Right lobe of liver (tissue), 6 donors: Measurements from ENCODE around the gene LELP1. TPM values are rescaled to one million over a fixed set of nuclear protein-coding genes. Genes with fewer than 3 reads are reported as not detected.

ENCODE experiments used
- ATAC-seq, 4 donors: fragments of 200-7000 bp; cut with Tn5 transposase; one replicate each; pipeline ENCODE4 v1.9.1; 2020; ENCODE audit warnings: mild to moderate bottlenecking in 4 of 4, moderate library complexity in 4 of 4
- DNase-seq, 3 donors: peaks; one replicate each; pipeline ENCODE4 v3.0.0-alpha.2; 2020
- H3K27ac ChIP-seq, 3 donors: fragments of 200-600 bp; one replicate each; pipeline ENCODE4 v1.8.0; 2022
- H3K27me3 ChIP-seq, 2 donors: fragments of 200-600 bp; one replicate each; pipeline ENCODE4 v1.8.0; 2022
- H3K36me3 ChIP-seq, 4 donors: fragments of 200-600 bp; sonication (generic) in 1 of 4; one replicate each; pipeline versions ENCODE4 v1.5.1 to v1.8.0; 2017 to 2022; ENCODE audit warnings: control low read depth in 1 of 4
- H3K4me1 ChIP-seq, 4 donors: fragments of 200-600 bp; sonication (generic) in 1 of 4; one replicate each; pipeline versions ENCODE4 v1.5.1 to v1.8.0; 2017 to 2022; ENCODE audit warnings: control low read depth in 1 of 4
- H3K4me3 ChIP-seq, 3 donors: fragments of 200-600 bp; one replicate each; pipeline ENCODE4 v1.8.0; 2022
- H3K9me3 ChIP-seq, 4 donors: fragments of 200-600 bp; sonication (generic) in 1 of 4; one replicate each; pipeline versions ENCODE4 v1.5.1 to v1.8.0; 2017 to 2022; ENCODE audit warnings: control low read depth in 1 of 4
- CTCF ChIP-seq, 4 donors: fragments of 200-600 bp in 3 of 4; fragments of 450-650 bp in 1 of 4; IDR thresholded peaks; one replicate each; pipeline versions ENCODE4 v1.5.1 to v1.8.0; 2016 to 2022; ENCODE audit warnings: antibody characterized with exemption in 4 of 4, mild to moderate bottlenecking in 2 of 4
- POLR2A ChIP-seq: fragments of 450-650 bp; IDR thresholded peaks from one replicate; pipeline ENCODE4 v1.6.1; 2017; ENCODE audit warnings: antibody characterized with exemption, mild to moderate bottlenecking
- whole genome bisulfite sequencing: methylation state at CpG from one replicate; pipeline ENCODE4 v1.1.6; 2018; ENCODE audit warnings: low coverage, low lambda C conversion rate; ENCODE audit not compliant: insufficient coverage; ENCODE audit errors: missing lambda C conversion rate; 5-methylcytosine and 5-hydroxymethylcytosine counted together
- intact Hi-C, 2 donors: fragments of 100-400 bp; cut with DNase I; formaldehyde crosslinking; loops; one replicate each; pipeline versions ENCODE4 v1.11.2 to v1.14.1; 2022
- total RNA-seq, 6 experiments: library from RNA; depleted of rRNA in 2 of 6; stranded (reverse); fragments of >200 nt in 2 of 6; fragmentation: NEBNext Ultra II Directional in 3 of 6; extraction: Animal tissue kit (Norgen Biotek cat#: 25700) in 3 of 6; gene quantifications; one replicate each; pipeline versions ENCODE4 v1.1.0 to v1.2.4, GENCODE V29; 2016 to 2023
- donor health status: DM: no; HTN: yes; CAD: no.
- donor health status: DM: no; HTN: no; CAD: no.
- donor health status: DM: no; HTN: no; CAD: no.
- donor health status: DM: no; HTN: yes; CAD: no.
- donor health status: DM: no; HTN: yes; CAD: no.

Gene LELP1
- total RNA-seq, 6 experiments from 2014 or later = not detected

- H3K27ac ChIP-seq = no peak overlapping the region
- no peaks in the 10 kb centered on the region for H3K36me3 ChIP-seq
- DNase-seq (no peak), ATAC-seq (no peak)
- no peaks in the 10 kb centered on the region for H3K4me1 ChIP-seq
- H3K4me3 ChIP-seq = no peak overlapping the region
- intact Hi-C loops = no loop called here
- 100% methylated on average over 3 of the region's 4 CpGs for WGBS
- TF ChIP-seq POLR2A = no peak
- TF ChIP-seq CTCF (IDR thresholded peaks at IDR 0.05) = no peak
- no peaks in the 10 kb centered on the region for H3K27me3 ChIP-seq
- H3K9me3 ChIP-seq = no peaks in the 10 kb centered on the region
These were observed 10.3 kb downstream of the LELP1 start for GRCh38 chr1:153213519-153213918.

DNA sequence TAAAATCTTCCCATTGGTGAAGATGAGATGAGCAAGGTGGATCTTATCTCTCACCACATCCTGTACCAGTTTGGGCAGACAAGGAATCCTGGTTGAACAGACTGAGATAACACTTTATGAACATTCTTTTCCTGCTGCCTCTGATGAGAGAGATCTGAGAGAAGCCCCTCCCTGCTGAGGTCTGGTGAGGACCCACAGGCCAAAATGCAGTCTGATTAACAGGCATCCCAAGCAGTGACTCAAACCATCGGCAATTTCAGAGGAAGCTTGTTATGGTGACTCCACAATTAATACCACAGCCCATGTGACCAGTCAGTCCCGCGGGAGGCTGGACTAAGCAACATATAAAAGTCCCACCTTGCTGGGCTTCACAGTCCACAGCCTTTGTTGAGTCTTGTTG is 14.0 kb downstream of the LELP1 start, which contains the start of gene PRR9:
Gene PRR9 (plus strand): TSS at position 373 of the 400 bp plus-strand sequence. CDS start 561 bp downstream, outside the sequence.
- no peaks in the 10 kb centered on the region for H3K9me3 ChIP-seq
- no peaks in the 10 kb centered on the region for H3K4me1 ChIP-seq
- no peaks in the 10 kb centered on the region for H3K27me3 ChIP-seq
- no peak for TF ChIP-seq CTCF (IDR thresholded peaks at IDR 0.05)
- no peak for TF ChIP-seq POLR2A
- H3K36me3 ChIP-seq = no peaks in the 10 kb centered on the region
- no CpG with 5 or more reads among the region's 3 CpGs for WGBS
- DNase-seq (no peak), ATAC-seq (no peak)
- no peak within 1 kb of the TSS for H3K27ac ChIP-seq
- H3K4me3 ChIP-seq = no peak within 1 kb of the TSS
- intact Hi-C loops = no loop called here

- WGBS = 34% methylated on average over 2 of the region's 2 CpGs
- Histone ChIP-seq H3K27me3 (no peaks in the 10 kb centered on the region), H3K36me3 (no peaks in the 10 kb centered on the region), H3K4me3 (no peak overlapping the region), H3K4me1 (no peaks in the 10 kb centered on the region), H3K9me3 (no peaks in the 10 kb centered on the region), H3K27ac (no peak overlapping the region)
- DNase-seq (no peak), ATAC-seq (no peak)
- intact Hi-C loops = no loop called here
- TF ChIP-seq POLR2A = no peak
- no peak for TF ChIP-seq CTCF (IDR thresholded peaks at IDR 0.05)
These were observed 14.7 kb downstream of the LELP1 start for GRCh38 chr1:153217744-153218416.

DNA sequence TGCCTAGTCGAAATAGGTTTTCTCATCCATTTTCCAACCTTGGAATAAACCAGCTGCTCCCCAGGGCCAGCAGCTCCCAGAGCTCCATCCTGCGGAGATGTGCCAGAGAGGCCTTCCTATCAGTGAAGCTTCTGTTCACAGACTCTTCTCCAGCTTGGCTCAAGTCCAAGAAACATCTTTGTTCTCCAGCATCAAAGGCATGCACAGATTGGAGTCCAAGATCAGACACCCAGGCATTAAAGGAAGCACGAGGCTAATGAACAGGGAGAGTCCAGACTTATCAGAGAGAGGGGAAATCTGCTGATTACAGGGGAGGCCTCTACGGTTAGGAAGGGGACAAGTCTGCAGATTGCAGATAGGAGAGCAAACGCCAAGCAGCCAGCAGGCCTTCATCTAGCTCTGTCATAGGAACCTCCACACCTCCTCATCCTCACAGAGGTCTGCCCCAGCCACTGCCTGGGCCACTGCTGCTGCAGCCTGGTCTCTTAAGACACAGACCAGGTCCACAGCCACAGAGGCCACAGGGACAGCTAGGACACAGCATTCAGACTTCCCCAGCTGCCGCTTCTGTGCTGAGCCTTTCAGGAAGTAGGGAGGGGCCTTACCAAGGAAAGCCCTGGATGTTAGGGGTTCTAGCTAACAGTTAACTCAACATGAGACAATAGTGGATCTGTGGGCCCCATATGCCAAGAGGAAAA is 17.5 kb downstream of the LELP1 start:
- Histone ChIP-seq H3K4me3 (no peak overlapping the region), H3K36me3 (no peaks in the 10 kb centered on the region), H3K27ac (no peak overlapping the region), H3K4me1 (no peaks in the 10 kb centered on the region), H3K27me3 (no peaks in the 10 kb centered on the region), H3K9me3 (no peaks in the 10 kb centered on the region)
- WGBS = 44% methylated on average over 4 of the region's 6 CpGs
- TF ChIP-seq CTCF (IDR thresholded peaks at IDR 0.05) = no peak
- no peak for TF ChIP-seq POLR2A
- ATAC-seq (no peak), DNase-seq (no peak)
- intact Hi-C loops = no loop called here
